Activated CD8-positive, alpha-beta T cell treated with anti-CD3 and anti-CD28 coated beads for 36 hours (primary cell): ENCODE results near the gene VPS39. TPM values are rescaled to one million over a fixed set of nuclear protein-coding genes. Genes with fewer than 3 reads are reported as not detected.

Experiments
- ATAC-seq: fragments of 200-7000 bp; cut with Tn5 transposase; one replicate; pipeline ENCODE4 v1.10.0; 2021; ENCODE audit warnings: mild to moderate bottlenecking, moderate library complexity
- CTCF ChIA-PET: fragments of 350-600 bp; sonication (Branson Sonifier 250); formaldehyde crosslinking; loops from one replicate; lab custom pipeline; 2021; ENCODE audit warnings: antibody characterized with exemption; lab: Charles Lee
- POLR2A ChIA-PET: fragments of 350-600 bp; sonication (Branson Sonifier 250); formaldehyde crosslinking; loops from one replicate; lab custom pipeline; 2021; ENCODE audit warnings: antibody characterized with exemption; lab: Charles Lee
- DNase-seq: peaks from one replicate; pipeline ENCODE4 v3.0.0-alpha.2; 2020
- H3K27ac Mint-ChIP-seq: one replicate; pipeline ENCODE4 v1.8.0; 2021; ENCODE audit warnings: mild to moderate bottlenecking, mixed read lengths
- H3K27me3 Mint-ChIP-seq: one replicate; pipeline ENCODE4 v1.8.0; 2021; ENCODE audit warnings: mixed read lengths
- H3K36me3 Mint-ChIP-seq: one replicate; pipeline ENCODE4 v1.8.0; 2021; ENCODE audit warnings: low read depth, mixed read lengths
- H3K4me1 Mint-ChIP-seq: one replicate; pipeline ENCODE4 v1.8.0; 2021; ENCODE audit warnings: low read depth, mixed read lengths
- H3K4me3 Mint-ChIP-seq: one replicate; pipeline ENCODE4 v1.8.0; 2021; ENCODE audit warnings: mild to moderate bottlenecking, moderate library complexity, mixed read lengths
- H3K9me3 Mint-ChIP-seq: one replicate; pipeline ENCODE4 v1.8.0; 2021; ENCODE audit warnings: mixed read lengths
- intact Hi-C: fragments of 100-400 bp; cut with micrococcal nuclease; formaldehyde crosslinking; loops from one replicate; pipeline ENCODE4 v1.10.0; 2022
- total RNA-seq, 2 experiments: library from RNA; stranded (reverse); gene quantifications; one replicate each; pipeline ENCODE4 v1.2.3, GENCODE V29; 2021
- TF ChIP-seq, protein P1 (sequence below): fragments of 200-600 bp; IDR thresholded peaks from one replicate; pipeline ENCODE4 v1.8.0; 2022; ENCODE audit warnings: antibody characterized with exemption, mild to moderate bottlenecking

The VPS39 gene
- total RNA-seq, 2 experiments from 2014 or later: 47.3 to 49.8 TPM

DNA sequence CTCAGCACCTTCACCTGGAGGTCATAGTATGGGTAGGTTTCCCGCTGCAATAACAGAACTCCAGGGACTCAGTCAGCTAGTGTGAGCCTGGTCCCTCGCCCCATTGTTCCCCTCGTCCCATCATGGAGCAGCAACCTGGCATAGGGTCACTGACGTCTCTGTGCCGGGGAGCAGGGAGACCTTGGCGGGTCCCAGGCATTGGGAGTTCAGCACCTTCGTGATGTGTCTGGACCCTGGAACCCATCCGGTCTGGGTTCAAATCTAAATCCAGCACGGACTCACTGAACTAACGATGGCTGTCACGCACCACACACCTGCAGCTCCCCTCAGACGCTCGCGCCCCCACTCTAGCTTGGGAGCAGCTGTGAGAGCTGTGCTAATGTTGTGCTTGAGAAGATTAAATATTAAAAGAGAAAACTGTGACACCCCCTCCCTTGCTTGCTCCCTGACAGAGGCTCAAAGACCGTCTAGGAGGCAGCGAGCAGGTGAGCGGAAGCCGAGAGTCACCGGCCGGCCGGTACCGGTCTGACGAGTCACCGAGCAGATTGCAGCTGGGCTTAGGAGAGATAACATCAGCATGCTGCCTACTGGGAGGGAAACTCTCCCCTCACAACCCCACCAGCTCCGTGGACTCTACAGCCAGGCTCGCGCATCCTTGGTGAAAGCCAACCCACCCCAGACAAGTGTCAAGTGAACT, 52.4 kb downstream of the VPS39 start:
- DNase-seq (no peak), ATAC-seq (no peak)
- TF ChIP-seq, protein P1, sequence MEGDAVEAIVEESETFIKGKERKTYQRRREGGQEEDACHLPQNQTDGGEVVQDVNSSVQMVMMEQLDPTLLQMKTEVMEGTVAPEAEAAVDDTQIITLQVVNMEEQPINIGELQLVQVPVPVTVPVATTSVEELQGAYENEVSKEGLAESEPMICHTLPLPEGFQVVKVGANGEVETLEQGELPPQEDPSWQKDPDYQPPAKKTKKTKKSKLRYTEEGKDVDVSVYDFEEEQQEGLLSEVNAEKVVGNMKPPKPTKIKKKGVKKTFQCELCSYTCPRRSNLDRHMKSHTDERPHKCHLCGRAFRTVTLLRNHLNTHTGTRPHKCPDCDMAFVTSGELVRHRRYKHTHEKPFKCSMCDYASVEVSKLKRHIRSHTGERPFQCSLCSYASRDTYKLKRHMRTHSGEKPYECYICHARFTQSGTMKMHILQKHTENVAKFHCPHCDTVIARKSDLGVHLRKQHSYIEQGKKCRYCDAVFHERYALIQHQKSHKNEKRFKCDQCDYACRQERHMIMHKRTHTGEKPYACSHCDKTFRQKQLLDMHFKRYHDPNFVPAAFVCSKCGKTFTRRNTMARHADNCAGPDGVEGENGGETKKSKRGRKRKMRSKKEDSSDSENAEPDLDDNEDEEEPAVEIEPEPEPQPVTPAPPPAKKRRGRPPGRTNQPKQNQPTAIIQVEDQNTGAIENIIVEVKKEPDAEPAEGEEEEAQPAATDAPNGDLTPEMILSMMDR: no peak
- no peaks in the 10 kb centered on the region for H3K27me3 Mint-ChIP-seq
- intact Hi-C loops: no loop called here
- ChIA-PET POLR2A (no interaction called here), CTCF (no interaction called here)
- H3K9me3 Mint-ChIP-seq: no peaks in the 10 kb centered on the region
- H3K4me1 Mint-ChIP-seq: peaks cover 2% of the 10 kb centered on the region
- peaks cover 6% of the 10 kb centered on the region for H3K36me3 Mint-ChIP-seq
- no peak overlapping the region for H3K27ac Mint-ChIP-seq
- no peak overlapping the region for H3K4me3 Mint-ChIP-seq

DNA sequence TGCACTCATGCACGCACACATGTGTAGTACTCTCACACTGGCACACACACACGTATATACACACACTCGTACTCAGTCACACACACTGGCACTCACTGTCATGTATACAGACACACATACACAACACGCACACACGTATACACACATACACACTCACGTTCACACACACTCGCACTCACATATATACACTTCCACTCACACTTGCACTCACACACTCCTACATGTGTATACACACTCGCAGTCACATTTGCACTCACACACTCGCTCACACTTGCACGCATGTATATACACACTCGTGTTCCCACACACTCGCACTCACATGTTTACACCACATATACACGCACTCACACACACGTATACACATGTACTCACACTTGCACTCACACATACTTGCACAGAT, 53.1 kb downstream of the VPS39 start:
- intact Hi-C loops: no loop called here
- DNase-seq: no peak
- Mint-ChIP-seq H3K4me1 (peaks cover 2% of the 10 kb centered on the region), H3K36me3 (peaks cover 6% of the 10 kb centered on the region), H3K4me3 (no peak overlapping the region), H3K27me3 (no peaks in the 10 kb centered on the region), H3K27ac (no peak overlapping the region), H3K9me3 (no peaks in the 10 kb centered on the region)
- TF ChIP-seq, protein P1: no peak
- CTCF ChIA-PET: no interaction called here
- POLR2A ChIA-PET: no interaction called here
- ATAC-seq: no peak

DNA sequence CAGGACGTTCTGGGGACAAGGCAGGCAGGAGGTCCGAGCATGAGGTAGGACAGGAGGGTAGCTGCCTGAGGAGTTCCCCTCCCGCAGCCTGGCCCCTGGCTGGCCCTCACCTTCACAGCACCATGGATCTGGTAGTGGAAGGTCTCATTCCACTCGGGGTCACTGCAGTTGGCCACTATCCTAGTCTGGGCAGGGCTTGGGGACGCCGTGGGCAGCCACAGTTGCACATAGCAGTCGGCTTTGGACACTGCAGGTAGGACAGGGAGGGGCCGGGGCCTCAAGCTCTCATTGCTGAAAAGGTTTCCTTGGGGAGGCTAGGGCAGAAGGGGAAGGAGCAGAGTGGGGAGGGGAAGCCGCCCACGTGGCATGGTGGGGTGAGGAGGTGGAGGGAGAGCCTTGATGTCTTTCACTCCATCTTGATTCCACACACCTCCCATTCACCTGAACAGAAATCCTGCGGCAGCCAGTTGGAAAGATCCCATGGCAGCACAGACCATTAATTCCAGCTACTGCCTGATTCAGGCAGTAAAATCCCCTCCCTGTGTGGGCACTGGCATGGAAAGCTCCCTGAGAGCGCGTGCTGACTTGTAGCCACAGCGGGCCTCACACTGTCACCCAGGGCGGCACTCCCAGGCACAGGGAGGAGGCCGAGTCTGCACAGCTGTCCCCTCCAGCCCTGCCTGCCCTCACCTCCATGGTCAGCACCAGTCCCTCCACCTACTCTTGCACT, 53.7 kb downstream of the VPS39 start:
- TF ChIP-seq, protein P1: no peak
- no peak overlapping the region for H3K27ac Mint-ChIP-seq
- no peaks in the 10 kb centered on the region for H3K27me3 Mint-ChIP-seq
- ChIA-PET CTCF (interaction anchor here (0.8 kb wide), 1 partner anchor 48 kb away, joined by 3 read pairs; no protein-coding TSS in a partner anchor), POLR2A (interaction anchor here (0.5 kb wide), 1 partner anchor 67 kb away, joined by 3 read pairs; no protein-coding TSS in a partner anchor)
- no peak overlapping the region for H3K4me3 Mint-ChIP-seq
- no peak for ATAC-seq
- intact Hi-C loops: no loop called here
- peaks cover 3% of the 10 kb centered on the region for H3K36me3 Mint-ChIP-seq
- no peaks in the 10 kb centered on the region for H3K9me3 Mint-ChIP-seq
- no peak for DNase-seq
- peaks cover 2% of the 10 kb centered on the region for H3K4me1 Mint-ChIP-seq

DNA sequence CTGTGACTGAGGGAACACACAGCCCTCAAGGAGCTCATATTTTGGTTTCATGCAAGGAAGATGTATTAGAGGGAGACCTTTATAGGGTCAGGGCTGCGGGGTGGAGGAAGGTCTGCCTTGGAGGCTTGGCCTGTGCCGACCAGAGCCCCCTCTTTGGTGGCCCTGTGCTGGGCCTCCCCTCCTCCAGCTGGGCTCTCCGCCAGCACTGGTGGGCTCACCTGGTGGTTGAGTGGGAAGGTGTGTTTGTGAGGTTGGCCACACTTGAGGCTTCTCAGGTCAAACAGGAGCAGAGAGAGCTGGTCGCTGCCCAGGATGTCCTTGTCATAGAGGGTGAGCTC, 54.3 kb downstream of the VPS39 start:
- TF ChIP-seq, protein P1: no peak
- H3K27ac Mint-ChIP-seq: no peak overlapping the region
- peaks cover 2% of the 10 kb centered on the region for H3K4me1 Mint-ChIP-seq
- DNase-seq: no peak
- ChIA-PET POLR2A (interaction anchor here (0.5 kb wide), 1 partner anchor 68 kb away, joined by 3 read pairs; no protein-coding TSS in a partner anchor), CTCF (interaction anchor here (0.8 kb wide), 1 partner anchor 47 kb away, joined by 3 read pairs; no protein-coding TSS in a partner anchor)
- H3K27me3 Mint-ChIP-seq: no peaks in the 10 kb centered on the region
- no peak overlapping the region for H3K4me3 Mint-ChIP-seq
- H3K36me3 Mint-ChIP-seq: peaks cover 3% of the 10 kb centered on the region
- no peaks in the 10 kb centered on the region for H3K9me3 Mint-ChIP-seq
- ATAC-seq: no peak
- intact Hi-C loops: no loop called here
